LNCAP (cell line): ENCODE data around the gene MEI1.

Experiments
- CTCF ChIP-seq: fragments of 450-650 bp; IDR thresholded peaks from 2 replicates; pipeline ENCODE4 v1.5.1; 2017; ENCODE audit warnings: mild to moderate bottlenecking

The MEI1 gene

GRCh38 chr22:41828516-41828915 is 129.2 kb downstream of the MEI1 start:
- no peak for TF ChIP-seq CTCF

DNA sequence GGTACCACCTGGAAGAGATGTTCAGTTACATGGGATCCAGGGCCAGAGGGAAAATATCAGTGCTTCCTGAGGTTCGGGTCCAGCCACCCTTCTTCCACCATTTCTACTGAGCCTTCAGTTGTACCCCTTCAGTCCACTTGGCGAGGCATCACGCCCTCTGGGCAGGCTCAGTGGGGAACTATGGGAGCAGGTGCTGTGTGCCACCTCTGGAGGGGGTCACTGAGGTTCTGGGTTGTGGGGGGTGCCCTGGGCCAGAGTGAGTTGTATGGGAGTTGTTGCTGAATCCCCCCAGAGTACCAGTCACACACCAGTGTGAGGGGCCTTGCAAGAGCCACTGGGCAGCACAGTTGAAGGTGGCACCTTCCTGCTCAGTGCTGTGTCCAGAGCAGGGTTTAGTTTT is 130.9 kb downstream of the MEI1 start:
- no peak for TF ChIP-seq CTCF

- TF ChIP-seq CTCF: no peak
Observed at GRCh38 chr22:41831383-41831782, 132.1 kb downstream of the MEI1 start.

GRCh38 chr22:41831828-41832552 is 132.7 kb downstream of the MEI1 start:
- no peak for TF ChIP-seq CTCF

GRCh38 chr22:41832553-41833368 is 133.5 kb downstream of the MEI1 start, which contains the start of gene SREBF2:
Gene SREBF2 (plus strand): TSS chr22:41833105. CDS start chr22:41833271, 166 bp downstream.
- TF ChIP-seq CTCF: no peak

- no peak for TF ChIP-seq CTCF
Observed at GRCh38 chr22:41833369-41834004, 134.2 kb downstream of the MEI1 start.

GRCh38 chr22:41834005-41834944 is 135.0 kb downstream of the MEI1 start:
- TF ChIP-seq CTCF: no peak
